Thyroid gland (tissue), 4 donors: Measurements from ENCODE around the gene ITPRID2.

Source experiments
- CTCF ChIP-seq, 6 experiments: fragments of 200-600 bp in 3 of 6; fragments of 450-650 bp in 3 of 6; sonication (generic) in 3 of 6; IDR thresholded peaks; one replicate each; pipeline ENCODE4 v1.5.1; 2016 to 2019; ENCODE audit warnings: antibody characterized with exemption in 6 of 6, mild to moderate bottlenecking in 2 of 6, inconsistent platforms in 1 of 6, moderate library complexity in 1 of 6
- POLR2A ChIP-seq, 2 donors: fragments of 450-650 bp; IDR thresholded peaks; one replicate each; pipeline ENCODE4 v1.6.1; 2017; ENCODE audit warnings: antibody characterized with exemption in 2 of 2, mild to moderate bottlenecking in 2 of 2, moderate library complexity in 1 of 2

- TF ChIP-seq CTCF (IDR thresholded peaks at IDR 0.05) (peak in 1 of 6 experiments; percentile 9), POLR2A (IDR thresholded peaks at IDR 0.05) (peak; percentile 18 to 66)
Measured at GRCh38 chr2:181891966-181892798, 652 bp downstream of the ITPRID2 start.
